GM19238 (cell line): ENCODE data around the gene TFAP2B.

Source experiments
- DNase-seq: peaks from one replicate; pipeline ENCODE4 v3.0.0; 2011; ENCODE audit warnings: low spot score; ENCODE audit not compliant: insufficient read length

TFAP2B gene

DNA sequence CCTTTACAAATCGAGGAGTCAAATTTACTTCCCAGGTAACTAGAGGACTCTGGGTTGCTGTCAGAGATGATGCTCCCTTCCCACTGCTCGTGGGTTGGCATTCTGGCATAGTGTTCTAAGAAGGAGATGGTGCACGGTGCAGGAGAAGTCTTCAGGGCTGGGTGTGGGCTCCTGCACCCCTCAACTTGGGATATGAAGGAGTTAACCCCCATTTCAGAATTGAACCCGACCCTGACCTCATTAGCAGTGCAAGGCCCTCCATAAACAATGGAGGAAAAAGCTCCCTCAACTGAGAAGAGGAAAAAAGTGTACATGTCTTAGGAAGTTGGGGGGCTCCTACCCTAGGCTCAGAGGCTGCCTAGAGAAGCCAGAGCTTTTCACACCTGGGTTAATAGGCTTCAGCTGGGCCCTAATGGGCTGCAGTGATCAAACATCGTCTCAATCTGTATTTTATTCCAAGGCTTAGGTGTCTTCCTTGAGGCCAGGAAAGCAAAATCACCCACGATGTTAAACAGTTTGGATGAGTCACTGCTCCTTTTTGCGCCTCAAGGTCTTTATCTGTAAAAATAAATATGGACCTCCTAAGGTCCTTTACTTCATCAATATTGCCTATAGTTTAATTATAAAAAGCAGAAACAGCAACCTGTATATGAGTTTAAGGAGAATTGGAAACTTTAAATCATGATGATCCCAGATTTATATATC is 29.4 kb downstream of the TFAP2B start:
- no peak for DNase-seq

DNA sequence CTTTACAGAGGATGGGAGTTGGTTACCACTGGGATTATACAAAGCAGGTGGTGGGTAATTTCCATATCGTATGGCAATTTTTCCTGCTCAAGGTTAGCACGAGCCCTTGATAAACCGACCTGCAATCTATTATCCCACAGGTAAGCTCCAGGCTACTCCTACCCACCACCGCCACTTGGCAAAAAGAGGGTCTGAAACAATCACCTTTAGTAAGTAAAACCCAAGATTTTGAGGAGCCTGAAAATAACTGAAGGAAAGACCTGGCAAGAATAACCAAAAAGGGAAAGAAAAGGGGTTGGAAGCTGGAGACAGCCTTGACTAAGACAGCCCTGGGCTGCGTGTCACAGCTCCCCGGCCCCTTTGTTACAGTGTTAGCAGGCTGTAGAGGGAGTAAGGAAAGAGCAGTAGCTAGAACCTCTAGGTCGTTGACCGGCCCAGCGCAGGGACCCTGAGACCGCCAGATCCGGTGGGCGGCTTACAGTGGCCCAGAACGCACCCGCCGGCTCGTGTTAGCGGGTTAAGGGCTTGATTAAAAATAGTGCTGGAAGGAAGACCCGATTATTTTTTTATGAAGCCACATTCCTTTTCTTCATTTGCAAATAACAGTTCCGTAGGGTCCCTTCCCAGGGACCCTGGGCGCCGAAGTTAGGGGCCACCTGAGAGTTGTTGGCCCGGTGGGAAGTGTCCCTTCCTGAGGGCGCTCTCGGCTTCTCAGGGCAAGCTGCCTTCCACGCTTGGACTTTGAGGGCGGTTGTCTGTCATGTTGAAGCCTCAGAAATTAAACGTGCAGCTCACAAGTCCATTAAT is 30.5 kb downstream of the TFAP2B start:
- no peak for DNase-seq

DNA sequence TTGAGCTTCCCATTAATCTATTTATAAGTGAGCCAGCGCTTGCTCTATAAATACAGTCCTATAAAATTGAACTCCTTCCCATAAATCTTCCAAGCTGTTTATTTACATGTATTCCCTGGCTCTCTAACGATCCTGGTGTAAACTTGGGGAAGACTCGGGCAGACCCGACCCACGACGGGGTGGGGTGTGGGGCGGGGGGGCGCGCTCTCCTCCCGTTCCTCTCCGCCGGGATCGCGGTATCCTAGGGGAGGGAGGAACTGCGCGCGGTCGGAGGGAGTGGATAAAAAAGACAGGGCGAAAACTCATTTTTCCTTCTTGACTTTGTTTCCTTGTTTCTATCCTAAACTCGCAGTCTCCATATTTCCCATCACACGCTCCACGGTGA is 31.1 kb downstream of the TFAP2B start:
- no peak for DNase-seq

DNA sequence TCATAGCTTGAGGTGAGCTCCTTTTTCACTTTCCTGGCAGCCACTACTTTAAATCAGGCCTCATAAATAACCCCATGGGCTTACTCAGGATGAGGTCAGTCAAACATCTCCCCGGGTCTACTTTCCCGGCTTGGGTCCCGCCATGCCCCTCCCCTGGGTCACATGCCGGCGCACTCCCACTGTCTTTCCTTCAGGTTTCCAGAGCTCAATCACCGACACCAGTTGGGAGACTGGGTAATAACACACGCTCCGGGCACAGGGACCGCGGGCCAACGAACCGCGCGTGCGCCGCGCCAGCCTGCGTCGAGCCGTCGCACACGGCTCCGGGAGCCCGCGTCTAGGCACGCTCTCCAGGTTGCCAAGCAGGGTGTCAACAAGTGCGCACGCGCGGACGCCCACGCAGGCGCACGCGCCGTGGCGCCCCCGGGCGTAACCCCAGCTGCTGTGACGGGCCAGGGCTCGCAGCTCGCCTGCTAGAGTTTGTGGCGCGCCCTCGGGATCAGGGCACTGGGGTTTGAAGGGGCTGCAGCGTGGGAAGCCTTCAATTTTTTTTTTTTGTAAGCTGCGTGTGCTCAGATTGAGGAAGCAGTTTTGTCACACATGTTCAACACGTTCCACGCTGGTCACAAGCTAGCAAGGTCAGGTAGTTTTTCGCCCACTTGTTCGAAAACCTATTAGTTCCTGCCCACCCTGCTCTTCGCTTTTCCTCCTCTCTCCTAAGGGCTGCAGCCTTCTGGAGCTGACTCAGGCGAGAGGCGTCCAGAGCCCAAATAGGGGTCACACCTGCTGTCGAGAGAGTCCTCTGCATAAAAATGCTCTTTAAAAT is 31.8 kb downstream of the TFAP2B start:
- DNase-seq: no peak

DNA sequence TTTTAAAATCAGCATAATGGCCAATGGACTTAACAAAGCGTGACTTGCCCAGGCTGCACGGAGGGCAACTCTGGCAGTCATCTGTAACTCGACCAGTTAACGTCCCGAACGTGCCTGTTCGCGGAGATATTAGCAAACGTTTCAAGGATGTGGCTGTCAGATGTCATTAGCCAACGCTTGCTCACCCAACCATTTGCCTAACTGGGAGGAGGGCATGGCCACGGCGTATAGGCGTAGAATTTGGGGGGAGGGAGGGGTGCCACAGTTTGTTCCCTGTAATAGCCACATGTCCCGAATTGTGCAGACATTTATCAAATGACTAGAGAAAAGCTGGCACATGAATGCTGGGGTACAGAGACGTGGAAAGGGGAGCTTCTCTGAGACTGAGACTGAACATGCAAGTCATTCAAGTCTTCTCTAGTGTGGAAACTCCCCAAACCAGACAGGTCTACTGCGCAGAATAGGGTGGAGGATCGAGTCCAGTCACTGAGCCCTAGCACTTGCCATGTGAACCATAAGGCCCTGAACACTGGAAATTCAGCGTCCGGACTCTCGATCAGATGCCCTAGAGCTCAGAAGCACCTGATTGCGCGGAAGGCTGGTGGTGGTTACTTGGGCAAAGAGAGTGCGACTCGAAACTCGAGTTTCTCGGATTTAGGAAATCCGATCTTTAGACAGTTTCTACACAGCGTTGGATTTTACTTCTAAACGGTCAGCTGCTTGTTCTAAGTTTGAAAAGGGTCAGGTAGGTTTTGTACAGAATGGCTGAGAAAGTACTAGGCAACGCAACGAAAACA is 32.6 kb downstream of the TFAP2B start:
- DNase-seq: no peak

DNA sequence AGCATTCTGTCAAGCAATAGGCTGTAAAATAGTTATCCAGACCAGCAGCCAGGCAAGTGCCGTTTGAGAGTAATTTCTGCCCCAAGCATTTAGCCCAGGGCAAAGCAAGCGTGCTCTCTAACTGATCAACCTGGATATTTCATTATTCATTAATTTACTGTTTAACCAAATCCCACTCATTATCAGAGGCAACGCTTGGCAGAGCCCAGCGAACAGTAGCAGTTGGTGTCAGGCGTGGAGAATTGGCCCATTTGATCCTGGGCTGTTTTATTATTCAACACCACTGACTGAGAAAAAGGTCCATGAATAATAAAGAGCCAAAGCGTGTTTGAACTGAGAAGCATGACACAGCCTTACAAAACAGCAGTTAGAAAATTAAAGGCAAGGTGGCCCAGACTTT is 35.3 kb downstream of the TFAP2B start:
- DNase-seq: no peak

DNA sequence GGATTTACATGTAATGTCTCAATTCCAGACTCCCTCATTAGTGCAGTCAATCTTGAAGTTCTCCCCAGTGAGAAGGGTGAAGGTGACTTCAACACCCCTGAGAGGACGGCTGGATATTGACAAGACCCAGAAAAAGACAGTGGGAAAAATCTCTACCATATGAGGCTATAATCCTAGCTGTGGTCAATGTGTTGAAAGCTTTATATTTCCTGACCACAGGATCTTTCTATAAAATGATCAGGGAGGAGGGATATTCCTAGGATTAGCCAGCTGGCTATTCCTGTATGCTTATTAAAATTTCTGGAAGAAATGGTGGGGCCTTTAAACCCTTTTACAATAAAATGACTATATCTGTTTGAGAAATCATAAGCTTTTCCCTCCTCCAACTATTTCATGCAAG is 43.0 kb downstream of the TFAP2B start:
- DNase-seq: no peak

DNA sequence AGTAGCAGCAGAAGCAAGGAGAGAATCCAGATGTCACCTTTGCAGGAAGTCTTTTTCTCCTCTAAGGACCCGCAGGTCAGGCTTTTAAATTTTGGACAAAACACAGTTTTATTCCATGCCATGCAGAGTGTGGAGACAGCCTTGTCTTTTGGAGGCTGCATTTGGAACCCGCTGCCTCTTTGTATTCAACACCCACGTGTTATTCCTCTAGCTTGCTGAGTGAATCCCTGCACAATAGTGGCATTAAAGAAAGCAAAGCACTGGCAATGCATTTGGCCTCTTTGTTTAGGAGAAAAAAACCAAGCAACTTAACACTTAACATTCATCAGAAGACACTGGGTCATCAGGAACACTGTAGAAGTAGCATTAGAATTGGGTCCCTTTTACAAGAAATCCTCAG is 43.5 kb downstream of the TFAP2B start:
- no peak for DNase-seq

DNA sequence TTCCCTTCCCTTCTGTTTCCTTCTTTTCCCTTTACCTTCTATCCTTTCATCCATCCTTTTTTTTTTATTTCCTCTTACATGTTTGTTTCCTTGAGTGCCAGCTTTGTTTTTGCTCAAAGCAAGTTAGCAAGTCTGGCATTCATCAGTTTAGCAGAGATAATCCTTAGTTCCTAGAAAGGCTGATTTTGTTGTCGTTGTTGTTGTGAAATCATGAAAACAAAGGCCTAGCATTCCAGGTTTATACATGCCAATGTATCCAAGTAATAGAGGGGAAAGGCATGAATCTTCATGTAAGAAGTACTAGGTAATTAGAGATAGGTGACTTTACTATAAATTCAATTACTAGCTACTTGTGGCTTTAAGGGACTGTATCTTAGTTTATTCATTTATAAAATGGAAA is 45.9 kb downstream of the TFAP2B start:
- DNase-seq: no peak

DNA sequence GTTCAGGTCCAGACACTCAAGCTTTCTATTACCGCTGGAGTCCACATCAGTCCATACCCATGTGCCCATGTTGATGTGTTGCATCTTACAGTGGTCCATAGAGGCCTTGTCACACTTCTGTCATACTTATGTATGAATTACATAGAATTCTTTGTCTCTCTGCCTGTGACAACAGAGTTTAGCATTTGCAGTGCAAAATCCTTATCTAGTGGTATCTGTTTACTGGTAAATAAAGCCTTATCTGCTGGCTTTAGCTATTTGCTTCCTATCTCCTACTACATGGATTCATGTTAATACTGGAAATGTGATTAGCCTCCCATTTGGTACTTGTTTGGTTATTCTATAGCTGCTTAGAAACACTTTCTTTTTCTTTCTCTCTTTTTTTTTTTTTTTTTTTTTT is 49.8 kb downstream of the TFAP2B start:
- no peak for DNase-seq

DNA sequence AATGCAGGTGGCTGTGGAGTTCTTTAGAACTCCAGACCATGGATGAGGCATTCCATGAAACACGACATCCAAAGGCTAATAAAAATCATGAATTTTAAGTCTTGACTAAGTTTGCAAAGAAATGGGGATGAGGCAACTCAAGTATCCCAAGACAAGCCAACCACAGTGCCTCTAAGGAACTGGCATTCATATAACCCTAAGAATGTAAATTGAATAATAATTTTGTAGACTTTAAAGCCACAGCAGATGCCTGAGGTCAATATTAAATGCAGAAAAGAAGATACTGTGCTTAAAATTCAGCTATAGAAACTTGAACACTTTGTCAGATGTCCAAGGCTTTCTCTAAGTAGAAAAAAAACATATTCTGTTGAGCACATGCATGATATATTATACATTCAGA is 54.5 kb downstream of the TFAP2B start:
- no peak for DNase-seq

DNA sequence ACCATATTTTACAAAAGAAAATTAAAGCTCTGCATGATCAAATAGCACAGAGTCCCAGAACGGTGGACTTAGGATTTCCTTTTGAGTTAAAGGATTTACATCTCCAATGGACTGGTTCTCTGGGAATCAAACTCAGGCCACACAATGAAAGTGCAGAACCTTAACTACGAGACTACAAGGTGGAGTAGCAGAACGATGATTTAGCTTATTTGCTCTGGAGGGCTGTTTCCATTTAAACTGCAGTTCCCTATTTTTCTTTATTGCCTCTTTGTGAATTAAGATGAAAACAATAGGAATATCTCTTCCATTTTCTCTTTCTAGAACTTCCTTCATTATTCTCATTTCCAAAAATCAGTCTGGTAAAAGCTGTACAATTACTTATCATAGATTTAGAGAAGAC is 65.7 kb downstream of the TFAP2B start:
- DNase-seq: no peak

DNA sequence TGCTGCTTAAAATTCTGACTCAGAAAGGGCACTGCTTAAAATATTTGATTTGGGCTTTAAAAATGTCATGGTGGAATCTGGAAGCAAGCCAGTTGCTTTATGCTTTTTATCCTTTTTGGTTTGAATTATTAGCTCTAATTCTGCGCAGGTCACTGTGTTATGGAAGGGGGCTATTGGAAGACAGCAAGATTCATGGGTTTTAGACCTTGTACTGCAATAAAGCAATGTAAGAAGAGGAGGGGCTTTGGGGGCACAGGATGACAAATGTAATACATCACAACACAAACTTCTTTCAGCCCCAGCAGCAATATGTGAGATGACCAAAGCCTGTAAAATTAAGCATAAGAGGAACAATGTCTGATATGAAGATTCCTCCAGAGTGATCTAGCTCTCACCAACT is 68.4 kb downstream of the TFAP2B start:
- DNase-seq: no peak

DNA sequence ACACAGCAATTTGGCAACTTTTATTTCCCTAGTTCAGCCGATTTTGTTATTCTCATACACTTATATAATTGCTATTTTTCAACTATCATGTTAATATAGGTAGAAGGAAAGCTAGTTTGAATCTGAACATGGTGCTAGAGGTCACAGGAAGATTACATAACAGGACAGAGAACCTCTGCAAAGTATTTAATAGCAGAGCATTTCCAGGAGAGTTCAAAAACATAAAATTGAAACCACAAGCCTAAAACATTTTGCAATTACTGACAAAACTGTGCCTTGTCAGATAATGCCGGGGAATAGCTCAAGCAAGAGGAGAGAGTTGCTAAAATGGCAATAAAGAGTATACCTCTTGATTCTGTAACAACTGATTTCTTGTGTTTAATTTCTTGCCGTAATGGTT is 70.8 kb downstream of the TFAP2B start:
- no peak for DNase-seq

DNA sequence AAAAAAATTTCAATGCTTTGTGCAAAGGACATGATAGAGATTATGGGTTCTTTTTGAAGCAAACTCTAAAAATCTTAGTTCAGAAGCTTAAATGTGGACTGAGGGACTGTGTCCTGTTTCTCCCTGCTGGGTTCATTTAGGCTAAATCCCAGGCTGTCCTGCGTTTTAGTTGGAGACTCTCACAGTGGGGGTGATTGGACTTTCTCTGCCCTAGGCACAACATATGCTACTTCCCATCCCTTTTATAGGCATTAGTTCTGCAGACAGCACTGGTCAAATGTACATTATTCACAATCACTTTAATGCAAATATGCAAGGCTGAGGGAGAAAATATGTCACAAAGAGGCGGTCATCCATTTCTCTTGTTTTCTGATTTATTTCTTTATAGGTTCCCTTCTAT is 71.3 kb downstream of the TFAP2B start:
- DNase-seq: no peak

DNA sequence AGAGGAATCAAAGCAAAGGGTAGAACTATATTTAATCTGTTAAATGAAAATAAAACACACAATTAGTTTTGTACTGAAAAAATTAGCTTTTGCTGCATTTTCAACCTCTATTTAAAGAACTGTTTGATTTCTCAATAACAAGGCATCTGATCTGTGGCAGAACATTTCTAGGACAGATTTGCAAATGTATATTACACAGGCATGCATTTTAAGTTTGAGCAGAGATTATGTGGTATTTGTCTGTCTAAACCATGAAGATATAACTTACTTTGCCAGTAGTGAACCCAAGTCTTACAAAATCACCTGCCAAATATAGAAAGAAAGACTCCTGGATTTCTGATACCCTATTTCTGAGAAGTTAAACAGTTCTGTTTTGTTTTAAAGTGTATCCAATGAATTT is 71.9 kb downstream of the TFAP2B start:
- no peak for DNase-seq

DNA sequence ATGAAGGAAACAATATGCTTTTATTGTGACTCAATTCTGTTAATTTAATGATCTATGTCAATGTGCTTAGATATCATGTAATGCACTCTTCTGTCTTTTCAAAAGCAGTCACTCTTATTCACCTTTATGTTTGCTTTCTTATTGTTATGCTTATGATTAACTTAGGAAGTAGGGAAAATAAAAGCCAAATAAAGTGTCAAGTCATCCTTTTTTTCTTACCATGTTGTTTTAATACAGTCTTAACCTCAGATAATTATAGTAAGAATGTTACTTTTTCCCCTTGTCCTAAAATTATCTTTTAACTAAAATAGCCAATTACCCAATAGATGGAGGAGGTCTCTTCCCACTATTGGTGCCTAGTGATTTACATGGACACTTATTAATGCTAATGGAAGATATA is 72.6 kb downstream of the TFAP2B start:
- DNase-seq: no peak
